ENCODE measurements around the gene UTS2R.
"Not testable (repeated sequence)": the region's sequence is repeated elsewhere in the genome, so short reads cannot be mapped to it uniquely, and the experiment has no call there.

UTS2R gene

GRCh38 chr17:82354804-82355308, 16.7 kb upstream of the UTS2R start:
- no peak for DNase-seq (ENCODE audit: low spot score)

GRCh38 chr17:82355770-82356427, 15.7 kb upstream of the UTS2R start:
- DNase-seq (ENCODE audit: low spot score) = no peak

- no peak for DNase-seq (ENCODE audit: low spot score)
Observed at GRCh38 chr17:82356845-82357355, 14.7 kb upstream of the UTS2R start.

GRCh38 chr17:82357394-82357793, 14.2 kb upstream of the UTS2R start:
- no peak for DNase-seq (ENCODE audit: low spot score)

- DNase-seq (ENCODE audit: low spot score) = peak; percentile 36
Observed at GRCh38 chr17:82358465-82359350, 12.9 kb upstream of the UTS2R start, which contains the start of gene TEX19. TEX19 (plus strand) TSS chr17:82359247; CDS start chr17:82362151, 2,904 bp downstream.

- not testable (repeated sequence) for DNase-seq (ENCODE audit: low spot score)
Observed at GRCh38 chr17:82359451-82360074, 12.0 kb upstream of the UTS2R start.

- no peak for DNase-seq (ENCODE audit: low spot score)
Observed at GRCh38 chr17:82361885-82362633, 9.5 kb upstream of the UTS2R start.

- DNase-seq (ENCODE audit: low spot score) = no peak
Observed at GRCh38 chr17:82365606-82366295, 5.8 kb upstream of the UTS2R start.

- no peak for DNase-seq (ENCODE audit: low spot score)
Observed at GRCh38 chr17:82366749-82367148, 4.8 kb upstream of the UTS2R start.

- DNase-seq (ENCODE audit: low spot score) = no peak
Observed at GRCh38 chr17:82367724-82368524, 3.6 kb upstream of the UTS2R start.

GRCh38 chr17:82369211-82369610, 2.4 kb upstream of the UTS2R start:
- DNase-seq (ENCODE audit: low spot score) = no peak

GRCh38 chr17:82370471-82371332, 863 bp upstream of the UTS2R start:
- no peak for DNase-seq (ENCODE audit: low spot score)

GRCh38 chr17:82372249-82373071, 895 bp downstream of the UTS2R start:
- no peak for DNase-seq (ENCODE audit: low spot score)

- DNase-seq (ENCODE audit: low spot score) = not testable (repeated sequence)
Observed at GRCh38 chr17:82373072-82373452, 1.5 kb downstream of the UTS2R start.

GRCh38 chr17:82373731-82374625, 2.4 kb downstream of the UTS2R start:
- DNase-seq (ENCODE audit: low spot score) = no peak

GRCh38 chr17:82374626-82375331, 3.2 kb downstream of the UTS2R start:
- DNase-seq (ENCODE audit: low spot score) = no peak

Data from RKO (cell line).